ENCODE results near the gene MC3R. TPM values are rescaled to one million over a fixed set of nuclear protein-coding genes. Genes with fewer than 3 reads are reported as not detected.

The MC3R gene
- total RNA-seq, 1 experiment from 2014 or later, result not detected

GRCh38 chr20:56249956-56250355 lies 1.4 kb downstream of the MC3R start:
- intact Hi-C loops (cut with micrococcal nuclease), result loop anchor here (1.0 to 5.0 kb wide), 4 partner anchors 327 to 1599 kb away; no protein-coding TSS in a partner anchor
- Histone ChIP-seq H3K9ac (ENCODE audit: low read length) (no peak overlapping the region), H4K20me1 (ENCODE audit: insufficient read depth) (no peaks in the 10 kb centered on the region), H2AFZ (ENCODE audit: low read depth, low read length, poor library complexity, severe bottlenecking) (no peak overlapping the region), H3K27ac (ENCODE audit: low read depth, low read length) (no peak overlapping the region), H3K27me3 (ENCODE audit: insufficient read depth, low read length) (no peaks in the 10 kb centered on the region; the same call in 1 of the 2 replicates), H3K9me2 (ENCODE audit: insufficient read depth) (no peaks in the 10 kb centered on the region), H3K4me3 (replicated peaks in 1 of 2; ENCODE audit: low read depth in 1 of 2, low read length in 2 of 2) (no peak overlapping the region), H3K36me3 (ENCODE audit: control insufficient read depth in 1 of 2, insufficient read depth in 2 of 2, low read length in 2 of 2) (no peaks in the 10 kb centered on the region), H3K79me2 (ENCODE audit: insufficient read depth, low read length) (no peaks in the 10 kb centered on the region), H3K9me3 (ENCODE audit: control insufficient read depth in 1 of 2, insufficient read depth in 1 of 2, low read depth in 1 of 2, low read length in 2 of 2) (no peaks in the 10 kb centered on the region), H3K4me2 (ENCODE audit: low read length) (no peak overlapping the region), H3K4me1 (ENCODE audit: control insufficient read depth in 1 of 2, insufficient read depth in 2 of 2, low read length in 2 of 2) (no peaks in the 10 kb centered on the region)
- RAD21 ChIA-PET (ENCODE audit: low non-redundant PET in 1 of 2, low total read pairs in 2 of 2, uncharacterized antibody in 2 of 2, unreplicated experiment in 2 of 2), result no interaction called here
- DNase-seq (ENCODE audit: low read depth, low spot score) (no peak), ATAC-seq (no peak)
- POLR2A ChIA-PET, result no interaction called here
- TF ChIP-seq ZFX (IDR thresholded peaks at IDR 0.05) (no peak), YY1 (IDR thresholded peaks at IDR 0.05; ENCODE audit: extremely low read depth, insufficient replicate concordance, low read depth, low read length) (no peak), SP1 (IDR thresholded peaks at IDR 0.05; ENCODE audit: low read depth) (no peak), ATF3 (IDR thresholded peaks at IDR 0.05) (no peak), ELF1 (IDR thresholded peaks at IDR 0.05; ENCODE audit: borderline replicate concordance, low read depth) (no peak), CBX3 (IDR thresholded peaks at IDR 0.05; ENCODE audit: low read depth) (no peak), ZNF274 (IDR thresholded peaks at IDR 0.05; ENCODE audit: low read depth, low read length) (no peak), TCF7L2 (IDR thresholded peaks at IDR 0.05; ENCODE audit: borderline replicate concordance, extremely low read depth, insufficient read depth, insufficient read length) (no peak), CTCF (IDR thresholded peaks at IDR 0.05 in 2 of 3, conservative IDR thresholded peaks at IDR 0.05 in 1 of 3; ENCODE audit: borderline replicate concordance in 1 of 3, insufficient read depth in 1 of 3, low read depth in 2 of 3, low read length in 2 of 3) (no peak), MAX (IDR thresholded peaks at IDR 0.05) (no peak)
- CTCF ChIA-PET, result no interaction called here
- BruUV-seq (replicated peaks), result no TSS peak
